ENCODE measurements around the gene SDS. TPM values are rescaled to one million over a fixed set of nuclear protein-coding genes. Genes with fewer than 3 reads are reported as not detected.

Gene SDS
- total and polyA plus RNA-seq, 2 donors (not counting 3 experiments of a cell fraction or from before 2014, with no cell fraction given), result not detected

DNA sequence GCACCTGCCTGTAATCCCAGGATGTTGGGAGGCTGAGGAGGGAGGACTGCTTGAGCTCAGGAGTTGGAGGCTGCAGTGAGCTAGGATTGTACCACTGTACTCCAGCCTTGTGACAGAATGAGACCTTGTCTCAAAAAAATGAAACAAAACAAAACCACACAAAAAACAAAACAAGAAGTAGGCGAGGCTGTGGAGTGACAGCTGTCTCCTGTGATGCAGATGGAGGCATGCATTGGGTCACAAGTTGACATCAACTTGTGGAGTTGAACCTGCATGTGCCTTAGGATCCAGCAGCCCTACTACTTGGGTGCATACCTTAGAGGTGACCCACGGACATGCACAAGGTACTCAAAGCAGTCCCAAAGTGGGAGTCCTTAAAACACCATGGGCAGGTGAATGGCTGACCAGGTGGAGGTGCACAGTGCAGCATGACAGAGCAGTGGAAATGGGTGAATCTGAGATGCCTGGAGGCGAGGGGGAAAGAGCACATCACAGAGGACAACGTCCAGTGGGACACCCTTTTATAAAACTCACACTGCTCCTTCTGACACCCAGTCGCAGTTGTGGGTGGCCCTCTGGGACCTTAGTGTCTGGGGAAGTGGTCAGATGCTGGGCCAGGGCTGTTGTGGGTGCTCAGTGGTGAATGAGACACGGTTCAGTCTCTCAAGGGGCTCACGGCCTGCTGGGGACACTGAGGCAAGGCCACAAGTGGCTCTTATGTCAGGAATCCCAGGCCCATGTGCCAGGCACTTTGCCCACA lies 32.6 kb downstream of the SDS start:
- dilution Hi-C loops (cut with MboI; ENCODE audit: extremely low pct_ligation_motif_present, low sequenced_read_pairs), result no loop called here
- no peaks in the 10 kb centered on the region for H4K20me1 ChIP-seq (replicated peaks; ENCODE audit: control insufficient read depth, extremely low read depth, insufficient read depth, low read length)
- DNase-seq (ENCODE audit: low read depth, low spot score) (no peak), FAIRE-seq (no peak)
- BruUV-seq (replicated peaks), result no TSS peak
- no peaks in the 10 kb centered on the region for H3K79me2 ChIP-seq (ENCODE audit: control insufficient read depth, insufficient read depth, low read length)
- no peak overlapping the region for H2AFZ ChIP-seq (ENCODE audit: low read depth, low read length)
- peaks cover 0 to 19% of the 10 kb centered on the region in 2 experiments for H3K36me3 ChIP-seq (ENCODE audit: control insufficient read depth in 2 of 2, extremely low read depth in 1 of 2, insufficient read depth in 2 of 2, low read length in 2 of 2)
- TF ChIP-seq POLR2AphosphoS5 (IDR thresholded peaks at IDR 0.05; ENCODE audit: insufficient read depth, low read depth, low read length) (no peak), EZH2 (IDR thresholded peaks at IDR 0.05; ENCODE audit: borderline replicate concordance, low read depth, low read length, severe bottlenecking) (no peak), GATA2 (IDR thresholded peaks at IDR 0.05; ENCODE audit: insufficient read depth, insufficient read length, low read depth, low read length) (no peak), FOS (IDR thresholded peaks at IDR 0.05; ENCODE audit: borderline replicate concordance, insufficient read depth, low read length) (no peak), MYC (IDR thresholded peaks at IDR 0.05; ENCODE audit: low read depth, low read length) (no peak), JUN (IDR thresholded peaks at IDR 0.05; ENCODE audit: borderline replicate concordance, insufficient read depth, insufficient read length, low read depth) (no peak), POLR2A (IDR thresholded peaks at IDR 0.05; ENCODE audit: low read depth, low read length) (no peak)
- TF ChIP-seq, protein P1, sequence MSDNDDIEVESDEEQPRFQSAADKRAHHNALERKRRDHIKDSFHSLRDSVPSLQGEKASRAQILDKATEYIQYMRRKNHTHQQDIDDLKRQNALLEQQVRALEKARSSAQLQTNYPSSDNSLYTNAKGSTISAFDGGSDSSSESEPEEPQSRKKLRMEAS (IDR thresholded peaks at IDR 0.05; ENCODE audit: insufficient read depth, insufficient read length), result no peak
- TF ChIP-seq, protein P2, sequence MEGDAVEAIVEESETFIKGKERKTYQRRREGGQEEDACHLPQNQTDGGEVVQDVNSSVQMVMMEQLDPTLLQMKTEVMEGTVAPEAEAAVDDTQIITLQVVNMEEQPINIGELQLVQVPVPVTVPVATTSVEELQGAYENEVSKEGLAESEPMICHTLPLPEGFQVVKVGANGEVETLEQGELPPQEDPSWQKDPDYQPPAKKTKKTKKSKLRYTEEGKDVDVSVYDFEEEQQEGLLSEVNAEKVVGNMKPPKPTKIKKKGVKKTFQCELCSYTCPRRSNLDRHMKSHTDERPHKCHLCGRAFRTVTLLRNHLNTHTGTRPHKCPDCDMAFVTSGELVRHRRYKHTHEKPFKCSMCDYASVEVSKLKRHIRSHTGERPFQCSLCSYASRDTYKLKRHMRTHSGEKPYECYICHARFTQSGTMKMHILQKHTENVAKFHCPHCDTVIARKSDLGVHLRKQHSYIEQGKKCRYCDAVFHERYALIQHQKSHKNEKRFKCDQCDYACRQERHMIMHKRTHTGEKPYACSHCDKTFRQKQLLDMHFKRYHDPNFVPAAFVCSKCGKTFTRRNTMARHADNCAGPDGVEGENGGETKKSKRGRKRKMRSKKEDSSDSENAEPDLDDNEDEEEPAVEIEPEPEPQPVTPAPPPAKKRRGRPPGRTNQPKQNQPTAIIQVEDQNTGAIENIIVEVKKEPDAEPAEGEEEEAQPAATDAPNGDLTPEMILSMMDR (IDR thresholded peaks at IDR 0.05; ENCODE audit: extremely low read depth in 1 of 2, insufficient read depth in 1 of 2, low read depth in 1 of 2, low read length in 2 of 2), result no peak
- no peak overlapping the region for H3K27ac ChIP-seq (ENCODE audit: insufficient read depth, low read depth, low read length)
- intact Hi-C loops (cut with micrococcal nuclease), result no loop called here
- no peaks in the 10 kb centered on the region for H3K9me1 ChIP-seq (replicated peaks; ENCODE audit: control insufficient read depth, extremely low read depth, insufficient read depth, low read length)
- no peak overlapping the region for H3K9ac ChIP-seq (replicated peaks; ENCODE audit: extremely low read depth, insufficient read depth, low read length)
- no peaks in the 10 kb centered on the region for H3K27me3 ChIP-seq (ENCODE audit: control insufficient read depth in 2 of 2, insufficient read depth in 2 of 2, low read length in 2 of 2)
- ChIA-PET CTCF (interaction anchor here (1.2 kb wide), 1 partner anchor 55 kb away, joined by 4 read pairs; no protein-coding TSS in a partner anchor), POLR2A (no interaction called here)
- H3K4me2 ChIP-seq (ENCODE audit: insufficient read depth, low read length), result no peak overlapping the region
- H3K4me1 ChIP-seq (ENCODE audit: control insufficient read depth, extremely low read depth, insufficient read depth, low read length), result no peaks in the 10 kb centered on the region
- no peaks in the 10 kb centered on the region for H3K9me3 ChIP-seq (replicated peaks; ENCODE audit: control insufficient read depth, insufficient read depth, low read length)
- no peak overlapping the region for H3K4me3 ChIP-seq (replicated peaks in 1 of 3; ENCODE audit: insufficient read depth in 1 of 3, low read depth in 1 of 3, low read length in 3 of 3)
